Measurements from ENCODE around the gene LECT2.

DNA sequence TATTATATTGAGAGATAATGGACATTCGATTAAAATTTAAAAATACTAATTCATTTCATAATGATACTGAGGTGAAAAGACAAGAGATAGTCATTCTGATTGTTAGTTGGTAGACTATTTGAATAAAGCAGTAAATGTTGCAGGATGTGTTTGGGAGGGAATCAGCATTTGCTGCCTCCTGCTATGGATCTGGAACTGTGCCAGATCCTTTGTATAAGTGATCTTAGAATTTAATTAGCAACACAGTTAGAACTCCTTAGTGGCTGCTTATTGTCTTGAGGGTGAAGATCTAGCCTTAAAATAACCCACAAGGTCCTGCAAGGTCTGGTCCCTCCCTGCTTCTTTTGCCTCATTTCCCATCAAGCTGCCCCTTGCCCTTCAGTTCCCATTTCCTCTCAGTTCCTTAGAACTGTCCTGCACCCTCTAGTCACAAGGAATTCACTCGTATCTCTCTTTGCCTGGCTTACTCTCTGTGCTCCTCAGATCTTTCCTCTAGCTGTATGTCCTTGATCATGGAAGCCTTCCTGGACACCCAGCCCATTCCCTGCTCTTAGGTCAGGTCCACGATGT is 12.5 kb downstream of the LECT2 start:
- TF ChIP-seq, protein P1, sequence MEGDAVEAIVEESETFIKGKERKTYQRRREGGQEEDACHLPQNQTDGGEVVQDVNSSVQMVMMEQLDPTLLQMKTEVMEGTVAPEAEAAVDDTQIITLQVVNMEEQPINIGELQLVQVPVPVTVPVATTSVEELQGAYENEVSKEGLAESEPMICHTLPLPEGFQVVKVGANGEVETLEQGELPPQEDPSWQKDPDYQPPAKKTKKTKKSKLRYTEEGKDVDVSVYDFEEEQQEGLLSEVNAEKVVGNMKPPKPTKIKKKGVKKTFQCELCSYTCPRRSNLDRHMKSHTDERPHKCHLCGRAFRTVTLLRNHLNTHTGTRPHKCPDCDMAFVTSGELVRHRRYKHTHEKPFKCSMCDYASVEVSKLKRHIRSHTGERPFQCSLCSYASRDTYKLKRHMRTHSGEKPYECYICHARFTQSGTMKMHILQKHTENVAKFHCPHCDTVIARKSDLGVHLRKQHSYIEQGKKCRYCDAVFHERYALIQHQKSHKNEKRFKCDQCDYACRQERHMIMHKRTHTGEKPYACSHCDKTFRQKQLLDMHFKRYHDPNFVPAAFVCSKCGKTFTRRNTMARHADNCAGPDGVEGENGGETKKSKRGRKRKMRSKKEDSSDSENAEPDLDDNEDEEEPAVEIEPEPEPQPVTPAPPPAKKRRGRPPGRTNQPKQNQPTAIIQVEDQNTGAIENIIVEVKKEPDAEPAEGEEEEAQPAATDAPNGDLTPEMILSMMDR (IDR thresholded peaks at IDR 0.05) = no peak
- TF ChIP-seq ZFX (IDR thresholded peaks at IDR 0.05; ENCODE audit: borderline replicate concordance) = no peak

Data from 22Rv1 (cell line).